Astrocyte of the spinal cord (primary cell): ENCODE results near the gene KCND3.
"Not testable (repeated sequence)": the region's sequence is repeated elsewhere in the genome, so short reads cannot be mapped to it uniquely, and the experiment has no call there.

Source experiments
- DNase-seq: peaks from one replicate; pipeline ENCODE4 v3.0.0; 2011; ENCODE audit warnings: low read depth, low spot score
- H3K4me3 ChIP-seq: 2 replicates; pipeline ENCODE4 v1.5.1; 2011; ENCODE audit warnings: low read depth, mild to moderate bottlenecking, low read length, moderate library complexity
- CTCF ChIP-seq: IDR thresholded peaks from 2 replicates; pipeline ENCODE4 v1.5.1; 2012; ENCODE audit warnings: low read depth, mild to moderate bottlenecking, low read length, inconsistent platforms
- in situ Hi-C: cut with HindIII; loops from 2 replicates; pipeline ENCODE4 v1.10.0; 2017; ENCODE audit warnings: low sequenced_read_pairs

KCND3 gene

GRCh38 chr1:111803951-111804350 is 185.5 kb downstream of the KCND3 start:
- no peak for DNase-seq
- no peak overlapping the region for H3K4me3 ChIP-seq
- TF ChIP-seq CTCF, result no peak
- in situ Hi-C loops, result no loop called here

GRCh38 chr1:111802984-111803383 is 186.5 kb downstream of the KCND3 start:
- no peak for DNase-seq
- H3K4me3 ChIP-seq, result no peak overlapping the region
- in situ Hi-C loops, result no loop called here
- no peak for TF ChIP-seq CTCF

GRCh38 chr1:111802110-111802509 is 187.4 kb downstream of the KCND3 start:
- in situ Hi-C loops, result no loop called here
- no peak for TF ChIP-seq CTCF
- H3K4me3 ChIP-seq, result no peak overlapping the region
- DNase-seq, result no peak

- in situ Hi-C loops, result no loop called here
Measured at GRCh38 chr1:111801071-111801850, 188.2 kb downstream of the KCND3 start.

GRCh38 chr1:111799722-111800121 is 189.7 kb downstream of the KCND3 start:
- H3K4me3 ChIP-seq, in situ Hi-C loops, DNase-seq: not testable (repeated sequence)

More at GRCh38 chr1:111801071-111801850, 188.2 kb downstream of the KCND3 start:
- TF ChIP-seq CTCF, result no peak
- no peak overlapping the region for H3K4me3 ChIP-seq
- DNase-seq, result no peak

- no peak for DNase-seq
- H3K4me3 ChIP-seq, result no peak overlapping the region
- in situ Hi-C loops, result no loop called here
- TF ChIP-seq CTCF, result no peak
Measured at GRCh38 chr1:111798580-111798979, 190.9 kb downstream of the KCND3 start.

GRCh38 chr1:111795401-111795800 is 194.1 kb downstream of the KCND3 start:
- no peak overlapping the region for H3K4me3 ChIP-seq
- TF ChIP-seq CTCF, result no peak
- in situ Hi-C loops, result no loop called here
- no peak for DNase-seq
